KMS-11 (cell line): ENCODE measurements around the gene DUSP22.
"Not testable (repeated sequence)": the region's sequence is repeated elsewhere in the genome, so short reads cannot be mapped to it uniquely, and the experiment has no call there.

Experiments
- H2AFZ ChIP-seq: fragments of 200-600 bp; sonication (generic); 2 replicates; pipeline ENCODE4 v1.6.1; 2016; ENCODE audit warnings: antibody characterized with exemption, mixed run types, low read depth
- H3K27ac ChIP-seq: fragments of 200-600 bp; sonication (generic); 2 replicates; pipeline ENCODE4 v1.6.1; 2016; ENCODE audit warnings: mild to moderate bottlenecking, mixed run types
- H3K27me3 ChIP-seq: fragments of 200-600 bp; sonication (generic); 2 replicates; pipeline ENCODE4 v1.6.1; 2017; ENCODE audit warnings: mild to moderate bottlenecking, low read depth, mixed run types, moderate library complexity; ENCODE audit not compliant: insufficient read depth
- H3K36me3 ChIP-seq: fragments of 200-600 bp; sonication (generic); 2 replicates; pipeline ENCODE4 v1.6.1; 2017; ENCODE audit warnings: mild to moderate bottlenecking, mixed run types; ENCODE audit not compliant: insufficient read depth
- H3K4me1 ChIP-seq: fragments of 200-600 bp; sonication (generic); 2 replicates; pipeline ENCODE4 v1.6.1; 2016; ENCODE audit warnings: mild to moderate bottlenecking, low read depth, mixed run types; ENCODE audit not compliant: poor library complexity, severe bottlenecking
- H3K4me2 ChIP-seq: fragments of 200-600 bp; sonication (generic); 2 replicates; pipeline ENCODE4 v1.7.0; 2016; ENCODE audit warnings: mild to moderate bottlenecking, mixed run types
- H3K4me3 ChIP-seq: fragments of 200-600 bp; sonication (generic); IDR thresholded peaks from 2 replicates; pipeline ENCODE4 v1.6.1; 2017; ENCODE audit warnings: low read depth, low read length, mixed read lengths; ENCODE audit not compliant: insufficient read depth
- H3K79me2 ChIP-seq: fragments of 200-600 bp; sonication (generic); 2 replicates; pipeline ENCODE4 v1.6.1; 2016; ENCODE audit warnings: low read depth, mixed run types; ENCODE audit not compliant: insufficient read depth
- H3K9ac ChIP-seq: fragments of 200-600 bp; sonication (generic); 2 replicates; pipeline ENCODE4 v1.6.1; 2016; ENCODE audit warnings: mild to moderate bottlenecking, mixed run types
- H4K20me1 ChIP-seq: fragments of 200-600 bp; sonication (generic); 2 replicates; pipeline ENCODE4 v1.6.1; 2016; ENCODE audit warnings: mild to moderate bottlenecking, mixed run types; ENCODE audit not compliant: insufficient read depth
- TF ChIP-seq, protein P1 (sequence below): fragments of 200-600 bp; sonication (generic); conservative IDR thresholded peaks from 2 replicates; pipeline ENCODE4 v1.6.1; 2017; ENCODE audit warnings: low read depth, mild to moderate bottlenecking, antibody characterized with exemption, low read length, moderate library complexity, mixed read lengths

DUSP22 gene

DNA sequence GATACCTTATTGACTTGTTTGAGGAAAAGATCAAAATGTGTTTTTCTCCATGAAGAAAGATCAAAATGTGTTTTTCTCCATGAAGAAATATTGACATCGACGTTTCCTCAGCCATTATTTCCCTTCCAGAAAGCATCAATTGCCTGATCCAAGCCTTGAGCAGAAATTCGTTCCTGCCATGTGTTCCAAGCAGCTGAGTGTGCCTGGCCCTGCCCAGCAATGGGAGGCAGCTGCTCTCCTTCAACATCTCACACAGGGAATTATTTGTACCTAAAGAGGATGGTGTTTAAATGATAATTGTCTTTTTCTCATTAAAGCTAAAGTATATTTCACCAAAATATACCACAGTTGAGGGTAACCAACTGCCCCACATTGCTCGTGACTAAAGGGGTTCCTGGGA lies 7.8 kb upstream of the DUSP22 start:
- Histone ChIP-seq H3K79me2 (no peaks in the 10 kb centered on the region), H4K20me1 (no peaks in the 10 kb centered on the region), H3K27ac (no peak overlapping the region), H3K9ac (no peak overlapping the region), H3K4me3 (no peak overlapping the region), H3K4me1 (peaks cover 5% of the 10 kb centered on the region), H2AFZ (no peak overlapping the region), H3K27me3 (no peaks in the 10 kb centered on the region), H3K36me3 (no peaks in the 10 kb centered on the region), H3K4me2 (no peak overlapping the region)
- TF ChIP-seq, protein P1, sequence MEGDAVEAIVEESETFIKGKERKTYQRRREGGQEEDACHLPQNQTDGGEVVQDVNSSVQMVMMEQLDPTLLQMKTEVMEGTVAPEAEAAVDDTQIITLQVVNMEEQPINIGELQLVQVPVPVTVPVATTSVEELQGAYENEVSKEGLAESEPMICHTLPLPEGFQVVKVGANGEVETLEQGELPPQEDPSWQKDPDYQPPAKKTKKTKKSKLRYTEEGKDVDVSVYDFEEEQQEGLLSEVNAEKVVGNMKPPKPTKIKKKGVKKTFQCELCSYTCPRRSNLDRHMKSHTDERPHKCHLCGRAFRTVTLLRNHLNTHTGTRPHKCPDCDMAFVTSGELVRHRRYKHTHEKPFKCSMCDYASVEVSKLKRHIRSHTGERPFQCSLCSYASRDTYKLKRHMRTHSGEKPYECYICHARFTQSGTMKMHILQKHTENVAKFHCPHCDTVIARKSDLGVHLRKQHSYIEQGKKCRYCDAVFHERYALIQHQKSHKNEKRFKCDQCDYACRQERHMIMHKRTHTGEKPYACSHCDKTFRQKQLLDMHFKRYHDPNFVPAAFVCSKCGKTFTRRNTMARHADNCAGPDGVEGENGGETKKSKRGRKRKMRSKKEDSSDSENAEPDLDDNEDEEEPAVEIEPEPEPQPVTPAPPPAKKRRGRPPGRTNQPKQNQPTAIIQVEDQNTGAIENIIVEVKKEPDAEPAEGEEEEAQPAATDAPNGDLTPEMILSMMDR = no peak

DNA sequence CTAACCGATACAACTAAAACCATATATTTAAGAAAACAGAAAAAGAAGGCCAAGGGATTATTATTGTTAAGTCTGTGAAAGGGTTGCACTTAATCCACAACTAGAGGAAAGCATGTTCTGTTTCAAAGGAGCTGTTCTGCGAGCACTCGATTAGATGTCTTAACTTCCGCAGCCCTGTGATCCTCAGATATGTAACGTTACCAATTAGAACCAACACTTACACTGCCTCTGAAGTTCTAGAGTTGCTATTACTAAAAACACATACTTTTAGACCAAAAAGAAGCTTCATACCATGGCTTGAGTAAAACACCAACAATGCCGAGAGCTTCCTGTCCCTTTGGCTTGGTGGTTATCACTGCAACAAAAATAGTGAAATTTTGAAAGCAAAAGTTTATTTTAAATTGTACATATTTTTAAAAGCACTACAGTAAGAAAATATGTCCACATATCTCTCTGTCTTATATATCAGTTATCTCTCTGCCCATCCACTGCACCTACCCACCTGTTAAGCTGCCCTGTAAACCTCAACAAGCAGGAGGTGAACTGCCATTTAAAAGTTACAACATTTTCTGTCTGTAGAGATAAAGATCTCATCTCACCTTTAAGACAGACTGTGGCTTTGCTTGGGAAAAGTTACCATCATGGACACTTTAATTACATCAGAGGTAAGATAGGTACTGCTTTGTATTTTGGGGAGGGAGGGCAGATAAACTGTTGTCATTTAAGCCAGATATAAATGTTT lies 7.1 kb upstream of the DUSP22 start:
- H3K27me3 ChIP-seq = no peaks in the 10 kb centered on the region
- no peaks in the 10 kb centered on the region for H4K20me1 ChIP-seq
- H3K27ac ChIP-seq = no peak overlapping the region
- no peaks in the 10 kb centered on the region for H3K36me3 ChIP-seq
- H2AFZ ChIP-seq = no peak overlapping the region
- no peak overlapping the region for H3K9ac ChIP-seq
- H3K4me1 ChIP-seq = peaks cover 12% of the 10 kb centered on the region
- H3K4me2 ChIP-seq = no peak overlapping the region
- no peak overlapping the region for H3K4me3 ChIP-seq
- 0 out of 2 replicates have a peak, but pooled peaks cover under 1% of the 10 kb centered on the region for H3K79me2 ChIP-seq
- TF ChIP-seq, protein P1 = no peak

DNA sequence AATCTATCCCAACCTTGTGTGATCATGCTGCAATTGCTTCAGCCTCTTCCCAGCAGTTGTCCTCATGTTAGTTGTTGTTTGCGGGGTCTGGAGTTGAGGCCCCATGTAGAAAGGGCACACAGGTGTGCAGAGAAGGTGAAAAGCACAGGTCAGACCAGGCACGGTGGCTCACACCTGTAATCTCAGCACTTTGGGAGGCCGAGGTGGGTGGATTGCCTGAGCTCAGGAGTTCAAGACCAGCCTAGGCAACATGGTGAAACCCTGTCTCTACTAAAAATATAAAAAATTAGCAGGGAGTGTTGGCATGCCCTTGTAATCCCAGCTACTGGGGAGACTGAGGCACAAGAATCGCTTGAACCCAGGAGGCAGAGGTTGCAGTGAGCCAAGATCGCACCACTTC lies 6.4 kb upstream of the DUSP22 start:
- not testable (repeated sequence) for H3K36me3 ChIP-seq

GRCh38 chr6:286681-287488 lies 5.4 kb upstream of the DUSP22 start:
- Histone ChIP-seq H3K9ac (no peak overlapping the region), H2AFZ (no peak overlapping the region), H3K4me1 (peaks cover 24% of the 10 kb centered on the region), H3K27me3 (no peaks in the 10 kb centered on the region), H3K4me3 (no peak overlapping the region), H3K36me3 (no peaks in the 10 kb centered on the region), H3K79me2 (peaks cover 11% of the 10 kb centered on the region; the same call in 1 of the 2 replicates), H3K4me2 (no peak overlapping the region), H4K20me1 (no peaks in the 10 kb centered on the region), H3K27ac (no peak overlapping the region)
- TF ChIP-seq, protein P1 = no peak

More for the DNA sequence above, 6.4 kb upstream of the DUSP22 start:
- not testable (repeated sequence) for H3K27ac ChIP-seq, H3K79me2 ChIP-seq, H3K4me3 ChIP-seq, H3K9ac ChIP-seq, H4K20me1 ChIP-seq, H3K27me3 ChIP-seq, H2AFZ ChIP-seq, H3K4me2 ChIP-seq
- peaks cover 19% of the 10 kb centered on the region for H3K4me1 ChIP-seq

GRCh38 chr6:287489-287860 lies 4.8 kb upstream of the DUSP22 start:
- no peak overlapping the region for H3K27ac ChIP-seq
- no peaks in the 10 kb centered on the region for H3K27me3 ChIP-seq
- H3K4me3 ChIP-seq = no peak overlapping the region
- H3K36me3 ChIP-seq = no peaks in the 10 kb centered on the region
- H4K20me1 ChIP-seq = no peaks in the 10 kb centered on the region
- no peak overlapping the region for H2AFZ ChIP-seq
- peaks cover 24% of the 10 kb centered on the region for H3K4me1 ChIP-seq
- H3K4me2 ChIP-seq = no peak overlapping the region
- TF ChIP-seq, protein P1 = no peak
- H3K79me2 ChIP-seq = peaks cover 11% of the 10 kb centered on the region; the same call in 1 of the 2 replicates
- H3K9ac ChIP-seq = no peak overlapping the region
